Mucosa of descending colon (tissue), 3 donors: ENCODE data around the gene MUC4. TPM values are rescaled to one million over a fixed set of nuclear protein-coding genes. Genes with fewer than 3 reads are reported as not detected.
"Not testable (repeated sequence)": the region's sequence is repeated elsewhere in the genome, so short reads cannot be mapped to it uniquely, and the experiment has no call there.

Experiments
- ATAC-seq: fragments of 200-7000 bp; cut with Tn5 transposase; one replicate; pipeline ENCODE4 v1.9.1; 2020; ENCODE audit warnings: mild to moderate bottlenecking, moderate library complexity
- DNase-seq, 3 donors: peaks; one replicate each; pipeline ENCODE4 v3.0.0-alpha.2; 2020
- H3K36me3 ChIP-seq: fragments of 200-600 bp; one replicate; pipeline ENCODE4 v1.8.0; 2021; ENCODE audit warnings: low read depth, mild to moderate bottlenecking
- H3K4me1 ChIP-seq: fragments of 200-600 bp; one replicate; pipeline ENCODE4 v1.8.0; 2021; ENCODE audit warnings: low read depth, mild to moderate bottlenecking
- H3K4me3 ChIP-seq: fragments of 200-600 bp; one replicate; pipeline ENCODE4 v1.8.0; 2021; ENCODE audit warnings: mild to moderate bottlenecking
- H3K9me3 ChIP-seq: fragments of 200-600 bp; one replicate; pipeline ENCODE4 v1.8.0; 2021; ENCODE audit warnings: mild to moderate bottlenecking
- CTCF ChIP-seq: fragments of 200-600 bp; IDR thresholded peaks from one replicate; pipeline ENCODE4 v1.8.0; 2022; ENCODE audit warnings: antibody characterized with exemption, mild to moderate bottlenecking
- intact Hi-C, 2 donors: fragments of 100-400 bp; cut with DNase I in 1 of 2; cut with micrococcal nuclease in 1 of 2; formaldehyde crosslinking; loops; one replicate each; pipeline versions ENCODE4 v1.11.0 to v1.11.1; 2022; cut with DNase I, micrococcal nuclease
- total RNA-seq, 3 donors: library from RNA; stranded (reverse); fragmentation: NEBNext Ultra II Directional in 2 of 3; extraction: Animal tissue kit (Norgen Biotek cat#: 25700) in 2 of 3; gene quantifications; one replicate each; pipeline versions ENCODE4 v1.2.1 to v1.2.4, GENCODE V29; 2021 to 2023
- donor health status: DM: no; HTN: no; CAD: no; lungs with moderate emphysema.
- donor health status: DM: no; HTN: no; CAD: no.
- donor health status: DM: no; HTN: yes; CAD: no.

MUC4 gene
- total RNA-seq, 3 donors from 2014 or later, result 170 to 415 (median 318) TPM

- no peak for TF ChIP-seq CTCF
- no peak for DNase-seq
- Histone ChIP-seq H3K4me1 (peaks cover 1% of the 10 kb centered on the region), H3K36me3 (no peaks in the 10 kb centered on the region), H3K4me3 (no peak overlapping the region), H3K9me3 (no peaks in the 10 kb centered on the region)
- intact Hi-C loops, result no loop called here
- no peak for ATAC-seq
Observed at GRCh38 chr3:195818301-195818700, 6.6 kb upstream of the MUC4 start.

DNA sequence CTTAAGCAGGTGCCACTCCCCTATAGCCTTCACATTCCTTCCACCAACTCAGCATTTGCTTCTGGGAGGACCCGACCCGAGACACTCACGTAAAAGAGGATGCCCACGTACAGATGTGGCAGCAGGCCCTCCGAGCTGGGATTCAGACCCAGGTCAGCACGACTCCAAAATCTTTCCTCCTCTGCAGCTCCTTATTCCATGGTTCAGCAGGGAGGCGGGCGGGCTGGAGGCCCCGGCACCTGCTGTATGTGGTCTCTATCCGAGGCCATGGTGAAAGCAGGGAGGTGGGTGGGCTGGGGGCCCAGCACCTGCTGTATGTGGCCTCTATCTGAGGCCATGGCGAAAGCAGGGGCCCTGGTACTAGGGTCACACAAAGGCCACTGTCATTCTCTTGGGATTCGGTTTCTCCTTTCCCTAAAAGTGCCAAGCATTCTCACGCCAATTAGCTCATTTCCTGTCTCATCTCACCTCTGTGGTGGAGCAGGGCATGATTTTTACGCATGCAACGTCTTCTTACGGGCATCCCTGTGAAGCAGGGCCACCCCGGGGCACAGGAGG is 5.9 kb upstream of the MUC4 start:
- no peak for ATAC-seq
- no peak overlapping the region for H3K4me3 ChIP-seq
- H3K9me3 ChIP-seq, result no peaks in the 10 kb centered on the region
- TF ChIP-seq CTCF, result no peak
- DNase-seq, result no peak
- no peaks in the 10 kb centered on the region for H3K4me1 ChIP-seq
- H3K36me3 ChIP-seq, result no peaks in the 10 kb centered on the region
- intact Hi-C loops, result no loop called here

GRCh38 chr3:195816276-195816913 is 4.7 kb upstream of the MUC4 start:
- H3K9me3 ChIP-seq, ATAC-seq, H3K36me3 ChIP-seq, H3K4me1 ChIP-seq, intact Hi-C loops, H3K4me3 ChIP-seq: not testable (repeated sequence)
- DNase-seq, result peak; percentile 59 to 87 (median 86)

GRCh38 chr3:195815169-195815771 is 3.5 kb upstream of the MUC4 start:
- peak; percentile 6 for ATAC-seq
- intact Hi-C loops, result no loop called here

GRCh38 chr3:195813916-195814640 is 2.3 kb upstream of the MUC4 start:
- no peak overlapping the region for H3K4me3 ChIP-seq
- DNase-seq (no peak), ATAC-seq (no peak)
- no peak for TF ChIP-seq CTCF
- H3K36me3 ChIP-seq, result no peaks in the 10 kb centered on the region
- H3K4me1 ChIP-seq, result peaks cover under 1% of the 10 kb centered on the region
- H3K9me3 ChIP-seq, result no peaks in the 10 kb centered on the region
- intact Hi-C loops, result no loop called here

More at GRCh38 chr3:195815169-195815771, 3.5 kb upstream of the MUC4 start:
- Histone ChIP-seq H3K36me3 (no peaks in the 10 kb centered on the region), H3K4me3 (no peak overlapping the region), H3K9me3 (no peaks in the 10 kb centered on the region), H3K4me1 (no peaks in the 10 kb centered on the region)
- no peak for DNase-seq
- TF ChIP-seq CTCF, result no peak

DNA sequence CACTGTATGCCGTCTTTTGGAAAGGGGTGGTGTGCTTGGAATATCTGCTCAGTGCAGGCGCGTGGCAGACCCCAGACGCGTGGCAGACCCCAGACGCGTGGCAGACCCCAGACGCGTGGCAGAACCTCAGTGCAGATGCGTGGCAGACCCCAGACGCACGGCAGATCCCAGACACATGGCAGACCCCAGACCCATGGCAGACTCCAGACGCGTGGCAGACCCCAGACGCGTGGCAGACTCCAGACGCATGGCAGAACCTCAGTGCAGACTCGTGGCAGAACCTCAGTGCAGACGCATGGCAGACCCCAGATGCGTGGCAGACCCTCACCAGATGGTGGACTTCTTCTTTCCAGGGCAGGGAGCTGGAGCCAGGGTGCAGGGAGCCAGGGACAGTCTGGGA is 637 bp upstream of the MUC4 start:
- no peak for TF ChIP-seq CTCF
- no peak overlapping the region for H3K4me3 ChIP-seq

More for the DNA sequence above, 637 bp upstream of the MUC4 start:
- intact Hi-C loops, result no loop called here
- Histone ChIP-seq H3K9me3 (no peaks in the 10 kb centered on the region), H3K4me1 (peaks cover 7% of the 10 kb centered on the region), H3K36me3 (no peaks in the 10 kb centered on the region)
- DNase-seq, result no peak
- ATAC-seq, result no peak
